Upper lobe of left lung (tissue), 6 donors: ENCODE data around the gene SFMBT1. TPM values are rescaled to one million over a fixed set of nuclear protein-coding genes. Genes with fewer than 3 reads are reported as not detected.

ENCODE experiments used
- ATAC-seq, 2 donors: fragments of 200-7000 bp; cut with Tn5 transposase; one replicate each; pipeline ENCODE4 v1.9.1; 2022; ENCODE audit warnings: mild to moderate bottlenecking in 2 of 2, moderate library complexity in 2 of 2; ENCODE audit not compliant: low FRiP score in 2 of 2
- DNase-seq, 2 donors: peaks; one replicate each; pipeline ENCODE4 v3.0.0-alpha.2; 2019 to 2020
- H3K27ac ChIP-seq, 4 donors: fragments of 200-600 bp; sonication (generic); one replicate each; pipeline ENCODE4 v1.5.1; 2016 to 2019
- H3K27me3 ChIP-seq, 4 donors: fragments of 200-600 bp; sonication (generic); one replicate each; pipeline ENCODE4 v1.5.1; 2017 to 2019
- H3K36me3 ChIP-seq, 4 donors: fragments of 200-600 bp; sonication (generic); one replicate each; pipeline ENCODE4 v1.5.1; 2016 to 2019
- H3K4me1 ChIP-seq, 4 donors: fragments of 200-600 bp; sonication (generic); one replicate each; pipeline ENCODE4 v1.5.1; 2018 to 2019
- H3K4me3 ChIP-seq, 4 donors: fragments of 200-600 bp; sonication (generic); one replicate each; pipeline ENCODE4 v1.5.1; 2017 to 2019; ENCODE audit warnings: mild to moderate bottlenecking in 2 of 4, moderate library complexity in 1 of 4
- H3K9me3 ChIP-seq, 4 donors: fragments of 200-600 bp; sonication (generic); one replicate each; pipeline ENCODE4 v1.5.1; 2018 to 2019
- EP300 ChIP-seq, 4 donors: sonication (generic); formaldehyde crosslinking; IDR thresholded peaks; one replicate each; pipeline ENCODE4 v1.5.1; 2017; ENCODE audit warnings: antibody characterized with exemption in 4 of 4, control low read depth in 2 of 4
- POLR2A ChIP-seq, 4 donors: fragments of 450-650 bp; IDR thresholded peaks; one replicate each; pipeline ENCODE4 v1.5.1; 2016 to 2017; ENCODE audit warnings: antibody characterized with exemption in 4 of 4, mild to moderate bottlenecking in 2 of 4
- POLR2AphosphoS5 ChIP-seq, 2 donors: sonication (generic); formaldehyde crosslinking; IDR thresholded peaks; one replicate each; pipeline ENCODE4 v1.5.1; 2017; ENCODE audit warnings: antibody characterized with exemption in 2 of 2
- WGBS, 2 donors: methylation state at CpG; one replicate each; pipeline ENCODE4 v1.1.5; 2017 to 2018; 5-methylcytosine and 5-hydroxymethylcytosine counted together
- total RNA-seq, 6 donors: library from RNA; depleted of rRNA in 4 of 6; stranded (reverse); fragments of >200 nt in 4 of 6; gene quantifications; one replicate each; pipeline versions ENCODE4 v1.1.0 to v1.2.1, GENCODE V29; 2016 to 2021
- TF ChIP-seq, protein P1 (sequence below), 6 experiments: fragments of 450-650 bp in 4 of 6; fragments of 200-600 bp in 2 of 6; sonication (generic) in 2 of 6; IDR thresholded peaks; one replicate each; pipeline ENCODE4 v1.5.1; 2016 to 2019; ENCODE audit warnings: antibody characterized with exemption in 6 of 6
- donor health status: DM: no; HTN: no; CAD: no; lungs with moderate emphysema.
- donor health status: DM: no; HTN: yes; CAD: no; lungs with severe emphysema.

SFMBT1 gene
- total RNA-seq, 6 donors from 2014 or later: 12.8 to 69.9 (median 32.9) TPM

DNA sequence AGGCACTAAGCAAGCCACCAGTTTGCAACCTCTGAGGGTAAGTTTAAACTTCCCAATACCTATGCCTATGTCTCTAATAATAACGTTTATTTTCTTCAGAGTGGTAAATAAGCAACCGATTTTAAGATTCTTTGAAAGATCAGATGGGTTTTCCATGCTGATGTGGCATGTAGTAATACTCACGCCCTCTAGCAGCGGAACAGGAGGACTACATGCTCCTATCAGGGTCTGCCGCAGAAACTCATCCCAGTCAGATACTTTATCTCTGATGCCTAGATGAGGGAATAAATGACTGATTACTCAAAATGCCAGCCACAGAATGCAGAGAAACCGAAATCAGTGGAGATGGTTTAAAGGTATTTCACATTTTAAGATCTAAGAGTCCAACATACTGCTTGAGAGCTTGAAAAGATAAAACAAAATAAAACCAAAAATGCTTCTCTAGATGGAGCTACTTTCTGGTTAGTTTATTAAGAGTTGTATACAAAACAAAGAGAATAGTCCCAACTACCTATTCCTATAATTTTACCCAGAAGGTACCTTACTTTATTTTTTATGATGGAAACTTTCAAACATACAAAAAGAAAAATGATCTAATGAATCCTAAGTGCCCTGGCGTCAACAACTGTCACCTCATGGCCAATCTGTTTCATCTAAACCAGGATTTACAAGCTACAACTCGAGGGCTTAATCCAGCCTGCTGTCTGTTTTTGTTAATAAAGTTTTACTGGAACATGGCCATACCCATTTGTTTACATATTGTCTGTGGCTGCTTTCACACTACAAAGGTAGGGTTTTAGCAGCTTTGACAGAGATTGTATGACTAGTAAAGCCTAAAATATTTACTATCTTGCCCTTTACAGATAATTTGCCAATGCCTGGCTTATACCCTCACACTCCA is 111.0 kb downstream of the SFMBT1 start:
- H3K36me3 ChIP-seq: peaks cover 0 to 9% (median 2%) of the 10 kb centered on the region in 4 donors
- DNase-seq (peak in 1 of 2 donors; percentile 56), ATAC-seq (peak; percentile 76 to 93)
- no peaks in the 10 kb centered on the region for H3K4me1 ChIP-seq
- no peak overlapping the region for H3K4me3 ChIP-seq
- WGBS, 2 donors: 20% methylated on average over 8 of the region's 8 CpGs
- TF ChIP-seq, protein P1, sequence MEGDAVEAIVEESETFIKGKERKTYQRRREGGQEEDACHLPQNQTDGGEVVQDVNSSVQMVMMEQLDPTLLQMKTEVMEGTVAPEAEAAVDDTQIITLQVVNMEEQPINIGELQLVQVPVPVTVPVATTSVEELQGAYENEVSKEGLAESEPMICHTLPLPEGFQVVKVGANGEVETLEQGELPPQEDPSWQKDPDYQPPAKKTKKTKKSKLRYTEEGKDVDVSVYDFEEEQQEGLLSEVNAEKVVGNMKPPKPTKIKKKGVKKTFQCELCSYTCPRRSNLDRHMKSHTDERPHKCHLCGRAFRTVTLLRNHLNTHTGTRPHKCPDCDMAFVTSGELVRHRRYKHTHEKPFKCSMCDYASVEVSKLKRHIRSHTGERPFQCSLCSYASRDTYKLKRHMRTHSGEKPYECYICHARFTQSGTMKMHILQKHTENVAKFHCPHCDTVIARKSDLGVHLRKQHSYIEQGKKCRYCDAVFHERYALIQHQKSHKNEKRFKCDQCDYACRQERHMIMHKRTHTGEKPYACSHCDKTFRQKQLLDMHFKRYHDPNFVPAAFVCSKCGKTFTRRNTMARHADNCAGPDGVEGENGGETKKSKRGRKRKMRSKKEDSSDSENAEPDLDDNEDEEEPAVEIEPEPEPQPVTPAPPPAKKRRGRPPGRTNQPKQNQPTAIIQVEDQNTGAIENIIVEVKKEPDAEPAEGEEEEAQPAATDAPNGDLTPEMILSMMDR (IDR thresholded peaks at IDR 0.05): peak; percentile 46 to 78 (median 66)
- no peak for TF ChIP-seq EP300 (IDR thresholded peaks at IDR 0.05)
- no peaks in the 10 kb centered on the region for H3K9me3 ChIP-seq
- H3K27ac ChIP-seq: no peak overlapping the region
- H3K27me3 ChIP-seq: no peaks in the 10 kb centered on the region

DNA sequence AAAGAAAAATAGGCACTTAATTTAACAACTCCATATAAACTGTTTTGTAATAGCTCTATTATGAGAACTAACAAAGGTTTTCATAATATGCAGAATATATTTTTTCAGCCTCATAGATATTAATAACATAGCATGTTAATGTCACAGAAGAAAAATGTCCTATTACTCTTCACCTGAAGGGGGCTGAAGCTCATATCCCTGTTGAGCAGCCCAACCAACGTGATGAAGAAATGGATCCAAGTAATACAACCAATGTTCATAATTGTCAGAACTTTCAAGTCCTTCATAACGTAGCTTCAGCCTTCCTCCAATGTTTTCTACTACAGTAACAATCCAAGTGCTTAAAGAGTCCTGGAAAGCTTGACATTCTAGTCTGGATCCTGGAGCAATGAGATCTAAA is 114.0 kb downstream of the SFMBT1 start:
- DNase-seq: no peak
- Histone ChIP-seq H3K27me3 (no peaks in the 10 kb centered on the region), H3K4me3 (no peak overlapping the region), H3K27ac (no peak overlapping the region), H3K36me3 (peaks cover 0 to 21% (median 2%) of the 10 kb centered on the region in 4 donors), H3K9me3 (no peaks in the 10 kb centered on the region), H3K4me1 (no peaks in the 10 kb centered on the region)
- 72 to 84% methylated on average over 2 of the region's 2 CpGs for WGBS, 2 donors
- no peak for ATAC-seq
- TF ChIP-seq, protein P1 (IDR thresholded peaks at IDR 0.05): no peak
- TF ChIP-seq EP300 (IDR thresholded peaks at IDR 0.05): no peak

GRCh38 chr3:52931328-52931727 is 114.5 kb downstream of the SFMBT1 start:
- H3K4me1 ChIP-seq: no peaks in the 10 kb centered on the region
- peaks cover 0 to 21% (median 2%) of the 10 kb centered on the region in 4 donors for H3K36me3 ChIP-seq
- no peaks in the 10 kb centered on the region for H3K27me3 ChIP-seq
- no peak overlapping the region for H3K27ac ChIP-seq
- DNase-seq: no peak
- no peak overlapping the region for H3K4me3 ChIP-seq
- 85 to 87% methylated on average over 6 of the region's 6 CpGs for WGBS, 2 donors
- no peak for ATAC-seq
- no peak for TF ChIP-seq POLR2AphosphoS5 (IDR thresholded peaks at IDR 0.05)
- no peak for TF ChIP-seq POLR2A (IDR thresholded peaks at IDR 0.05)
- no peak for TF ChIP-seq EP300 (IDR thresholded peaks at IDR 0.05)
- TF ChIP-seq, protein P1 (IDR thresholded peaks at IDR 0.05): no peak
- H3K9me3 ChIP-seq: no peaks in the 10 kb centered on the region

GRCh38 chr3:52930748-52931147 is 115.1 kb downstream of the SFMBT1 start:
- 84 to 90% methylated on average over 3 of the region's 3 CpGs for WGBS, 2 donors
- TF ChIP-seq POLR2A (IDR thresholded peaks at IDR 0.05) (no peak), POLR2AphosphoS5 (IDR thresholded peaks at IDR 0.05) (no peak), EP300 (IDR thresholded peaks at IDR 0.05) (no peak)
- TF ChIP-seq, protein P1 (IDR thresholded peaks at IDR 0.05): no peak
- Histone ChIP-seq H3K27me3 (no peaks in the 10 kb centered on the region), H3K4me1 (no peaks in the 10 kb centered on the region), H3K4me3 (no peak overlapping the region), H3K9me3 (no peaks in the 10 kb centered on the region), H3K36me3 (peaks cover 0 to 21% (median 2%) of the 10 kb centered on the region in 4 donors), H3K27ac (no peak overlapping the region)
- ATAC-seq (no peak), DNase-seq (no peak)

- WGBS, 2 donors: 94 to 100% methylated on average over 2 of the region's 2 CpGs
- Histone ChIP-seq H3K36me3 (peaks cover 0 to 16% (median 2%) of the 10 kb centered on the region in 4 donors), H3K27me3 (no peaks in the 10 kb centered on the region), H3K4me3 (no peak overlapping the region), H3K4me1 (peaks cover 0 to 2% (median 0%) of the 10 kb centered on the region in 4 donors), H3K9me3 (no peaks in the 10 kb centered on the region), H3K27ac (no peak overlapping the region)
- ATAC-seq (no peak), DNase-seq (no peak)
- TF ChIP-seq, protein P1 (IDR thresholded peaks at IDR 0.05): no peak
- TF ChIP-seq POLR2AphosphoS5 (IDR thresholded peaks at IDR 0.05) (no peak), POLR2A (IDR thresholded peaks at IDR 0.05) (no peak), EP300 (IDR thresholded peaks at IDR 0.05) (no peak)
Observed at GRCh38 chr3:52926554-52926953, 119.3 kb downstream of the SFMBT1 start.
